Peyer's patch (tissue), 4 donors: Measurements from ENCODE around the gene EFCAB8. TPM values are rescaled to one million over a fixed set of nuclear protein-coding genes. Genes with fewer than 3 reads are reported as not detected.

Experiments
- DNase-seq, 3 donors: peaks; one replicate each; pipeline ENCODE4 v3.0.0-alpha.2; 2017 to 2019
- H3K27ac ChIP-seq, 4 donors: fragments of 200-600 bp; sonication (generic); one replicate each; pipeline ENCODE4 v1.5.1; 2016 to 2019
- H3K27me3 ChIP-seq, 2 donors: fragments of 200-600 bp; sonication (generic); one replicate each; pipeline ENCODE4 v1.5.1; 2019
- H3K36me3 ChIP-seq, 3 donors: fragments of 200-600 bp; sonication (generic); one replicate each; pipeline ENCODE4 v1.5.1; 2016 to 2019
- H3K4me1 ChIP-seq, 4 donors: fragments of 200-600 bp; sonication (generic); one replicate each; pipeline ENCODE4 v1.5.1; 2016 to 2019
- H3K4me3 ChIP-seq, 4 donors: fragments of 200-600 bp; sonication (generic); 1 replicate in 3 of 4; 2 replicates in 1 of 4; pipeline ENCODE4 v1.5.1; 2016 to 2019; ENCODE audit warnings: mild to moderate bottlenecking in 1 of 4
- H3K9me3 ChIP-seq, 4 donors: fragments of 200-600 bp; sonication (generic); one replicate each; pipeline ENCODE4 v1.5.1; 2016 to 2019; ENCODE audit warnings: mild to moderate bottlenecking in 1 of 4
- POLR2A ChIP-seq, 2 donors: fragments of 450-650 bp; IDR thresholded peaks; one replicate each; pipeline ENCODE4 v1.5.1; 2017; ENCODE audit warnings: antibody characterized with exemption in 2 of 2, mild to moderate bottlenecking in 2 of 2, moderate library complexity in 2 of 2
- total RNA-seq, 4 donors: library from RNA; depleted of rRNA; stranded (reverse); fragments of >200 nt; gene quantifications; one replicate each; pipeline ENCODE4 v1.1.0, GENCODE V29; 2016
- TF ChIP-seq, protein P1 (sequence below), 6 experiments: fragments of 450-650 bp in 4 of 6; fragments of 200-600 bp in 2 of 6; sonication (generic) in 1 of 6; IDR thresholded peaks; one replicate each; pipeline ENCODE4 v1.5.1; 2017 to 2019; ENCODE audit warnings: antibody characterized with exemption in 6 of 6, mild to moderate bottlenecking in 3 of 6, moderate library complexity in 1 of 6

EFCAB8 gene
- total RNA-seq, 4 donors from 2014 or later = 0.83 TPM; not detected in 3

DNA sequence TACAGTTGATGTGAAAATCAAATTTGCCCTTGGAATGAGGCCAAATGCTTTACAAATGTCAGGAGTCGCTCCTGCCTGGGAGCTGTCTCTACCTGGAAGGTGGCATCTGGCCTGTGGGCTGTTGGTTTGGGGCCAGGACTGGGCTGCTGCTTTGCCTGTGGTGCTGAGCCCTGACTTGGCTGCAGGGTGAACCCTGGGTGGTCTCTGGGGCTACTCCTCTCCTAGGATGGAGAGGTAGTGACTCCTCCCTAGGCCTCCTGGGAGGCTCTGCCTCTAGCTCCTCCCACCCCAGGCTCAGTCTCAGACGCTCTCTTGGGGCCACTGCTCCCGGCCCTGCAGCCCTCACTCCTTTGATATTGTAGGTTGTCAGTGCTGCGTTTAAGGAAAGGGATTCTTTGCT, 47.5 kb downstream of the EFCAB8 start:
- TF ChIP-seq, protein P1, sequence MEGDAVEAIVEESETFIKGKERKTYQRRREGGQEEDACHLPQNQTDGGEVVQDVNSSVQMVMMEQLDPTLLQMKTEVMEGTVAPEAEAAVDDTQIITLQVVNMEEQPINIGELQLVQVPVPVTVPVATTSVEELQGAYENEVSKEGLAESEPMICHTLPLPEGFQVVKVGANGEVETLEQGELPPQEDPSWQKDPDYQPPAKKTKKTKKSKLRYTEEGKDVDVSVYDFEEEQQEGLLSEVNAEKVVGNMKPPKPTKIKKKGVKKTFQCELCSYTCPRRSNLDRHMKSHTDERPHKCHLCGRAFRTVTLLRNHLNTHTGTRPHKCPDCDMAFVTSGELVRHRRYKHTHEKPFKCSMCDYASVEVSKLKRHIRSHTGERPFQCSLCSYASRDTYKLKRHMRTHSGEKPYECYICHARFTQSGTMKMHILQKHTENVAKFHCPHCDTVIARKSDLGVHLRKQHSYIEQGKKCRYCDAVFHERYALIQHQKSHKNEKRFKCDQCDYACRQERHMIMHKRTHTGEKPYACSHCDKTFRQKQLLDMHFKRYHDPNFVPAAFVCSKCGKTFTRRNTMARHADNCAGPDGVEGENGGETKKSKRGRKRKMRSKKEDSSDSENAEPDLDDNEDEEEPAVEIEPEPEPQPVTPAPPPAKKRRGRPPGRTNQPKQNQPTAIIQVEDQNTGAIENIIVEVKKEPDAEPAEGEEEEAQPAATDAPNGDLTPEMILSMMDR (IDR thresholded peaks at IDR 0.05) = no peak
- TF ChIP-seq POLR2A (IDR thresholded peaks at IDR 0.05) = no peak
- Histone ChIP-seq H3K9me3 (no peaks in the 10 kb centered on the region), H3K4me3 (no peak overlapping the region), H3K27ac (no peak overlapping the region), H3K36me3 (no peaks in the 10 kb centered on the region), H3K4me1 (peaks cover 0 to 6% (median 0%) of the 10 kb centered on the region in 4 donors), H3K27me3 (no peaks in the 10 kb centered on the region)
- no peak for DNase-seq

DNA sequence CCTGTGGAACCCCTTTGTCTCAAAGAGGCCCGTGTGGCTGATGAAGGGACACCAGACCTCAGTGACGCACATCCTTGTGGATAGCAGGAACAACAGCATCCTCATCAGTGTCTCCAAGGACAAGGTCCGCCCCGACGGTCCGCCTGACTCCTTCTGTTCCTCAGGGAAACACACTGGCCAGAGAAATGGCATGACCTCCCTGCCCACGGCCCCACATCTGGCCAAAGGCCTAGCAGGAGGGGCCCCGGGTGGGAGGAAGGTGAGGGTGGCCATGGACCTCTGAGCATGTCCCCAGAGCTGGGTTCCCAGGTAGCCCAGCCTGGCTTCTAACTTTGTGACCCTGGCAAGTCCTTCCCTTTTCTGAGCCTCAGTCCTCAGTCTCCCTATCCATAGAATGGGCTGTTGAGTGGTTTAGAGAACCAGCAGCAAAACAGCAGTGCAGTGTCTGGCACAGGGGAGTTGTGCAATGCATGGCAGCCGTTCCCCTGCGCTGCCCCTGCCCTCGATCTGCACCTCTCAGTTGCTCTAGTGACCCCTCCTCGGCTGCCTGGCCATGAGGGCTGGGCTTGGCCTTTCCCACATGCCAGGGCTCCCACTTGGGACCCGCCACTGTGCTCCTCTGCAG, 48.3 kb downstream of the EFCAB8 start:
- no peak overlapping the region for H3K4me3 ChIP-seq
- peaks cover 0 to 6% (median 0%) of the 10 kb centered on the region in 4 donors for H3K4me1 ChIP-seq
- no peak overlapping the region for H3K27ac ChIP-seq
- no peaks in the 10 kb centered on the region for H3K36me3 ChIP-seq
- no peak for DNase-seq
- TF ChIP-seq, protein P1 (IDR thresholded peaks at IDR 0.05) = no peak
- no peak for TF ChIP-seq POLR2A (IDR thresholded peaks at IDR 0.05)
- H3K27me3 ChIP-seq = no peaks in the 10 kb centered on the region
- no peaks in the 10 kb centered on the region for H3K9me3 ChIP-seq

DNA sequence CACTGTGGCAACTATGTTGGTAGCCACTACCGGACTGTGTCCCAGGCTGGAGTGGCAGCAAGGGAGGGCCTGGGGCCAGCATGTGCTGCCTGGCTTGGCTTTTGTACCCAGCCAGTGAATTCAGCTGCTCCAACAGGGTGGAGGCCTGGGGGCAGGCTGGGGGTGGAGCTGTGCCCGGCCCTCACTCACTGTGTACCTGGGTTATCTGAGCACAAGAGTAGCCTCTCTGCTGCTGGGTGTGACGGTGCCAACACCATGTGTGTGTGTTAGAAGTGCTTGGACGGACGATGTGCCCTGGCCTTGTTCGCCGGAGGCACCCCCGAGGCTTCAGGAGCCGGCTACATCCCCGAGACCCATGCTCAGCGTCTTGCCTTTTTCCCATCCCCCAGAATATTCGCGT, 49.2 kb downstream of the EFCAB8 start:
- Histone ChIP-seq H3K27me3 (no peaks in the 10 kb centered on the region), H3K4me1 (peaks cover 0 to under 1% (median 0%) of the 10 kb centered on the region in 4 donors), H3K9me3 (no peaks in the 10 kb centered on the region), H3K27ac (no peak overlapping the region), H3K36me3 (no peaks in the 10 kb centered on the region), H3K4me3 (no peak overlapping the region)
- TF ChIP-seq, protein P1 (IDR thresholded peaks at IDR 0.05) = no peak
- no peak for TF ChIP-seq POLR2A (IDR thresholded peaks at IDR 0.05)
- DNase-seq = no peak

DNA sequence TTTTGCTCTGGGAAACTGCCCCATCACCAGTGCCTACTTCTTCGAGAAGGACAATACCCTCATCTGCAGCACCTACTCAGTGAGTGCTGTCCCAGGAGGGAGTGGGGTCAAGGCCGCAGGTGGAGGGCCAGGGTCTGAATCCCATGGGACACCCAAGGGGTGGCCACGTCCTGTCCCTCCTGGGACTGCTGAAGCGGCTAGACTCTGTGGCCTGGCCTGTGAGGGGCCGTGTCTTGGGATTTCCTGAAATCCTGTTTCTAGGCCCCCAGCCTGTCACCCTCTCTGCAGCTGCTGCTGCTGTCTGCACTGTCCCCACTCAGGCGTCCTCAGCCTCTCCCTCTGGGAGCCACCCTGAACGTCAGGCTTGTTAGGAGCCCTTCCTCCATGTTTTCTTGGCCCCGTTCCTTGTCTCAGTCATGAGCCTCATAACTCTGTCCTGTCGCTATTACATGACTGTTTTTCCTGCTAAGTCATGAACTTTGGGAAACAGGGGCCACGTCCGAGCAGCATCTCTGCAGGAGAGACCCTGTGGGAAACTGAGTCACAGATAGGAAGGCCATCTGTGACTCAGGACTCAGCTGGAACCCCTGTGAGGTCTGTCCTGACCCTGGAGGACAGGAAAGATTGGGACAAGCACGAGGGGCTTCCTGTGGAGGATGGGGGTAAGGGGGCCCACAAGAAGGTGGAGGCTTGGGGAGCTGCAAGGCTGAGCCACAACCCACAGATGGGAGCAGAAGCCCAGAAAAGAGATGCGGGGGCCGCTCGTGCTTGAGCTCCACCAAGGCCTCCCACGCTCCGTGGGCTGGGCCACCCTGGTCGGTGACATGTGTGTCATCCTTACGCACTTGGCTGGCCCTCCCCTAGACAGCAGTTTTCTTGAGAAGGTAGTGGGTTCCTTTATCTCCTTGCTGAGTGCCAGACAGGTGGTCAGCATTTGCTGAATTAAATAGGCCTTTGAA, 49.9 kb downstream of the EFCAB8 start:
- Histone ChIP-seq H3K4me1 (no peaks in the 10 kb centered on the region), H3K27ac (no peak overlapping the region), H3K36me3 (no peaks in the 10 kb centered on the region), H3K9me3 (no peaks in the 10 kb centered on the region), H3K4me3 (no peak overlapping the region), H3K27me3 (no peaks in the 10 kb centered on the region)
- no peak for DNase-seq
- TF ChIP-seq POLR2A (IDR thresholded peaks at IDR 0.05) = no peak
- TF ChIP-seq, protein P1 (IDR thresholded peaks at IDR 0.05) = no peak

DNA sequence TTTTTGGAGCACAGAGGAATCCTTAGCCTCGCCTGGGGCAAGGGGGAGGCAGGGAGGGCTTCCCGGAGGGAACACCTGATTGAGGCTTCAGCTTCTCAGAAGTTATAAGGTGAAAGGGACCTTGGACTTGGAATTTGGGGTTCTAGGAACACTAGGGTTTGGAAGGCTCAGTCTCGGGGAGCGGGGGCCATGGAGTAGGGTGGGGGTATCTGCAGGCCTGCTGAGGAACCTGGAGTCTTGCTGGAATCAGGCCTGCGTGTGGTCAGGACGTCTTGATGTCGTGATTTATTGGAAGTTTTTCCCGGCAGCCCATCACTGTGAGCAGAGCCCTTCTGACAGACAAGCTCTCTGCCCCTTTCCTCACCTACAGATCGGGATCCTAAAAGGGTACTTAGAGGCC, 50.7 kb downstream of the EFCAB8 start:
- no peak for TF ChIP-seq POLR2A (IDR thresholded peaks at IDR 0.05)
- TF ChIP-seq, protein P1 (IDR thresholded peaks at IDR 0.05) = no peak
- Histone ChIP-seq H3K36me3 (no peaks in the 10 kb centered on the region), H3K27ac (no peak overlapping the region), H3K4me3 (no peak overlapping the region), H3K9me3 (no peaks in the 10 kb centered on the region), H3K27me3 (no peaks in the 10 kb centered on the region), H3K4me1 (no peaks in the 10 kb centered on the region)
- DNase-seq = no peak
